K562 (cell line): Measurements from ENCODE around the gene TRIM31. TPM values are rescaled to one million over a fixed set of nuclear protein-coding genes. Genes with fewer than 3 reads are reported as not detected.

Source experiments
- ASH1L ChIP-seq: fragments of 450-650 bp; IDR thresholded peaks from 2 replicates; pipeline ENCODE4 v1.6.1; 2018; ENCODE audit warnings: borderline replicate concordance, mild to moderate bottlenecking, low read depth; ENCODE audit not compliant: partially characterized antibody
- CGGBP1 ChIP-seq: fragments of 250-450 bp; sonication (Bioruptor Pico); IDR thresholded peaks from 2 replicates; pipeline ENCODE4 v1.9.0; 2021; ENCODE audit warnings: mild to moderate bottlenecking
- CTBP1 ChIP-seq: fragments of 450-650 bp; IDR thresholded peaks from 2 replicates; pipeline ENCODE4 v1.6.1; 2016; ENCODE audit warnings: borderline replicate concordance
- CTCF ChIP-seq, 3 experiments: IDR thresholded peaks in 2 of 3; conservative IDR thresholded peaks in 1 of 3; 2 replicates each; pipeline ENCODE4 v1.5.1; 2011 to 2012; ENCODE audit warnings: low read length in 3 of 3, mild to moderate bottlenecking in 3 of 3, control low read depth in 2 of 3, improper control_type of control experiment in 1 of 3, inconsistent platforms in 1 of 3, low read depth in 1 of 3, mixed read lengths in 1 of 3, moderate library complexity in 1 of 3; ENCODE audit not compliant: insufficient read depth in 2 of 3
- DMBX1 ChIP-seq: fragments of 250-450 bp; sonication (Bioruptor Pico); IDR thresholded peaks from 2 replicates; pipeline ENCODE4 v1.8.0; 2022; ENCODE audit warnings: inconsistent platforms, mild to moderate bottlenecking, moderate library complexity, borderline replicate concordance
- HMGN3 ChIP-seq: IDR thresholded peaks from 2 replicates; pipeline ENCODE4 v1.6.1; 2011; ENCODE audit warnings: borderline replicate concordance, low read depth, mild to moderate bottlenecking, mixed read lengths, low read length; ENCODE audit not compliant: insufficient read length; ENCODE audit errors: extremely low read depth
- HMGXB4 ChIP-seq: sonication (generic); formaldehyde crosslinking; IDR thresholded peaks from 2 replicates; pipeline ENCODE4 v1.8.1; 2023; ENCODE audit warnings: mild to moderate bottlenecking, missing genetic modification reagents
- L3MBTL2 ChIP-seq: fragments of 450-650 bp; IDR thresholded peaks from 2 replicates; pipeline ENCODE4 v1.6.1; 2016; ENCODE audit warnings: mild to moderate bottlenecking, moderate library complexity
- TFAP4 ChIP-seq: sonication (generic); formaldehyde crosslinking; IDR thresholded peaks from 2 replicates; pipeline ENCODE4 v1.8.0; 2022; ENCODE audit warnings: missing genetic modification reagents, mild to moderate bottlenecking, moderate library complexity, borderline replicate concordance
- ZNF395 ChIP-seq: fragments of 200-800 bp; sonication (Bioruptor generic); IDR thresholded peaks from 2 replicates; pipeline ENCODE4 v1.6.1; 2017; ENCODE audit warnings: missing genetic modification characterization, missing compliant biosample characterization
- polyA plus RNA-seq, 8 experiments: library from polyadenylated mRNA; depleted of rRNA in 4 of 8; stranded (reverse) in 5 of 8; unstranded in 3 of 8; fragments of >200 nt; fragmentation: Nextera tagmentation in 2 of 8; fragmentation: Illumina TruSeq in 1 of 8; extraction: Ambion mirVana in 2 of 8; extraction: Trizol in 1 of 8; gene quantifications; 2 replicates each; pipeline versions ENCODE4 v1.2.1 to v1.2.3, GENCODE V29; 2011 to 2014; ENCODE audit warnings: inconsistent platforms in 1 of 8, missing spikeins in 1 of 8
- total RNA-seq, 7 experiments: library from RNA; depleted of rRNA in 6 of 7; stranded (reverse); fragments of >200 nt in 6 of 7; fragmentation: Illumina TruSeq in 2 of 7; extraction: Trizol in 2 of 7; gene quantifications; 2 replicates each; pipeline versions ENCODE4 v1.2.1 to v1.2.3, GENCODE V29; 2011 to 2021; ENCODE audit warnings: low replicate concordance in 1 of 7
- TF ChIP-seq, protein P1 (sequence below): fragments of 250-450 bp; sonication (Bioruptor Pico); IDR thresholded peaks from 2 replicates; pipeline ENCODE4 v1.8.0; 2022; ENCODE audit warnings: inconsistent platforms, mild to moderate bottlenecking, moderate library complexity, borderline replicate concordance
- TF ChIP-seq, protein P2 (sequence below): fragments of 450-650 bp; IDR thresholded peaks from 2 replicates; pipeline ENCODE4 v1.6.1; 2018; ENCODE audit not compliant: partially characterized antibody

The TRIM31 gene
- total and polyA plus RNA-seq, 9 of the 15 experiments (the other 6 are each of a cell fraction or from before 2014, with no cell fraction given): not detected

DNA sequence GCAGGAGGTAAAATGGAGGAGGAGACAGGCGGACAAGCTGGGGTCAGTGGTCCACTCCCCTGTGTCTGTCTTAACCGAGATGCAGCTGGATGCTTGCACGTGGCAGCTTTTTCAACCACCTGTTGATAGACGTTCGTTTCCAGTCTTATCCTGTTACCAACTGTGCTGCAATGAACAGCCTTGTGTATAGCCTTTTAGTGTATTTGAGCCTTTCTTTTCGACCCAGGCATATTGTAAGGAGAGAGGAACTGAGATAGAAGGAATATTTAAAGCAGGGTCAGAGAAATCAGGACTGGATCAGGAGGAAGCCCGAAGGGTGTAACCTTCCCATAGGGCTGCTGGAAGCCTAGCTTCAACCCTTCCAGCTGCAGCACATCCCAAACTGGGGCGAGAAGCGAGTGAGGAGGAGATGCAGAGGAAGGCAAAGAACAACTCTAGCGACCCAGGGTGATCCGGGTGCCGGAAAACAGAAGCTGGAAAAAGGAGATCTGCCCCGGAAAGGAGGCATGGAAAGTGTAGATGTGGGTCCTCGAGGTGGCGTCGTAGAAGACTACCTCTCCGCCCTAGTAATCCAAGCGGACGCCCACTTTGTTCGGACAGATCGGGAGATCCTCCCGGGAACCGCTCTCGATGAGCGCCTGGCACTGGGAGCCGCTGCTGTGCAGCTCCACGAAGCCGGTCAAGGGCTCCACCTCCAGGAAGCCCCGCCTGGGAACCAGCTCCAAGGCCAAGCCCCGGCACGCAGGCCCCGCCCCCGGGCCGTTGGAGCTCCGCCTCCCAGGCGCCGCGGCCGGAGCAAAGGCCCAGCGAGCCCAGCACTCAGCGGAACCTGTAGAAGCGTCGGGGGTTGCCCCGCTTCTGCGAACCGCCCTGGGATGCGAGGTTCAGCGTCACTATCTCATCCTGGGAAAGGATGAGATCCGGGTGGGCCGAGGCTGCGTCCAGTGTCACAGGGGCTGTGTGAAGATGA lies 11.2 kb downstream of the TRIM31 start (continued):
- no peak for TF ChIP-seq DMBX1 (CRISPR knock-in tag)
- no peak for TF ChIP-seq CGGBP1
- peak; percentile 62; the same call in 1 of the 2 replicates for TF ChIP-seq TFAP4
- TF ChIP-seq, protein P1, sequence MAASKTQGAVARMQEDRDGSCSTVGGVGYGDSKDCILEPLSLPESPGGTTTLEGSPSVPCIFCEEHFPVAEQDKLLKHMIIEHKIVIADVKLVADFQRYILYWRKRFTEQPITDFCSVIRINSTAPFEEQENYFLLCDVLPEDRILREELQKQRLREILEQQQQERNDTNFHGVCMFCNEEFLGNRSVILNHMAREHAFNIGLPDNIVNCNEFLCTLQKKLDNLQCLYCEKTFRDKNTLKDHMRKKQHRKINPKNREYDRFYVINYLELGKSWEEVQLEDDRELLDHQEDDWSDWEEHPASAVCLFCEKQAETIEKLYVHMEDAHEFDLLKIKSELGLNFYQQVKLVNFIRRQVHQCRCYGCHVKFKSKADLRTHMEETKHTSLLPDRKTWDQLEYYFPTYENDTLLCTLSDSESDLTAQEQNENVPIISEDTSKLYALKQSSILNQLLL (CRISPR knock-in tag): no peak
- 0 out of 2 replicates have a peak, but pooled peaks have one; percentile 17 for TF ChIP-seq ZNF395 (CRISPR knock-in tag)
- TF ChIP-seq HMGXB4 (CRISPR knock-in tag): 0 out of 2 replicates have a peak, but pooled peaks have one; percentile 43
- TF ChIP-seq L3MBTL2: peak; percentile 78
- TF ChIP-seq CTBP1: 0 out of 2 replicates have a peak, but pooled peaks have one; percentile 17
- TF ChIP-seq HMGN3: peak; percentile 65
- peak in 2 of 3 experiments; percentile 44 to 47; a peak in 3 of 6 replicates for TF ChIP-seq CTCF (IDR thresholded peaks at IDR 0.05 in 2 of 3, conservative IDR thresholded peaks at IDR 0.05 in 1 of 3; ENCODE audit: insufficient read depth in 2 of 3, low read depth in 1 of 3, low read length in 3 of 3)
- TF ChIP-seq, protein P2, sequence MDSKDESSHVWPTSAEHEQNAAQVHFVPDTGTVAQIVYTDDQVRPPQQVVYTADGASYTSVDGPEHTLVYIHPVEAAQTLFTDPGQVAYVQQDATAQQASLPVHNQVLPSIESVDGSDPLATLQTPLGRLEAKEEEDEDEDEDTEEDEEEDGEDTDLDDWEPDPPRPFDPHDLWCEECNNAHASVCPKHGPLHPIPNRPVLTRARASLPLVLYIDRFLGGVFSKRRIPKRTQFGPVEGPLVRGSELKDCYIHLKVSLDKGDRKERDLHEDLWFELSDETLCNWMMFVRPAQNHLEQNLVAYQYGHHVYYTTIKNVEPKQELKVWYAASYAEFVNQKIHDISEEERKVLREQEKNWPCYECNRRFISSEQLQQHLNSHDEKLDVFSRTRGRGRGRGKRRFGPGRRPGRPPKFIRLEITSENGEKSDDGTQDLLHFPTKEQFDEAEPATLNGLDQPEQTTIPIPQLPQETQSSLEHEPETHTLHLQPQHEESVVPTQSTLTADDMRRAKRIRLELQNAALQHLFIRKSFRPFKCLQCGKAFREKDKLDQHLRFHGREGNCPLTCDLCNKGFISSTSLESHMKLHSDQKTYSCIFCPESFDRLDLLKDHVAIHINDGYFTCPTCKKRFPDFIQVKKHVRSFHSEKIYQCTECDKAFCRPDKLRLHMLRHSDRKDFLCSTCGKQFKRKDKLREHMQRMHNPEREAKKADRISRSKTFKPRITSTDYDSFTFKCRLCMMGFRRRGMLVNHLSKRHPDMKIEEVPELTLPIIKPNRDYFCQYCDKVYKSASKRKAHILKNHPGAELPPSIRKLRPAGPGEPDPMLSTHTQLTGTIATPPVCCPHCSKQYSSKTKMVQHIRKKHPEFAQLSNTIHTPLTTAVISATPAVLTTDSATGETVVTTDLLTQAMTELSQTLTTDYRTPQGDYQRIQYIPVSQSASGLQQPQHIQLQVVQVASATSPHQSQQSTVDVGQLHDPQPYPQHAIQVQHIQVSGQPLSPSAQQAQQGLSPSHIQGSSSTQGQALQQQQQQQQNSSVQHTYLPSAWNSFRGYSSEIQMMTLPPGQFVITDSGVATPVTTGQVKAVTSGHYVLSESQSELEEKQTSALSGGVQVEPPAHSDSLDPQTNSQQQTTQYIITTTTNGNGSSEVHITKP: peak; percentile 92
- TF ChIP-seq ASH1L: no peak
